ENCODE measurements around the gene JAM3.

JAM3 gene

DNA sequence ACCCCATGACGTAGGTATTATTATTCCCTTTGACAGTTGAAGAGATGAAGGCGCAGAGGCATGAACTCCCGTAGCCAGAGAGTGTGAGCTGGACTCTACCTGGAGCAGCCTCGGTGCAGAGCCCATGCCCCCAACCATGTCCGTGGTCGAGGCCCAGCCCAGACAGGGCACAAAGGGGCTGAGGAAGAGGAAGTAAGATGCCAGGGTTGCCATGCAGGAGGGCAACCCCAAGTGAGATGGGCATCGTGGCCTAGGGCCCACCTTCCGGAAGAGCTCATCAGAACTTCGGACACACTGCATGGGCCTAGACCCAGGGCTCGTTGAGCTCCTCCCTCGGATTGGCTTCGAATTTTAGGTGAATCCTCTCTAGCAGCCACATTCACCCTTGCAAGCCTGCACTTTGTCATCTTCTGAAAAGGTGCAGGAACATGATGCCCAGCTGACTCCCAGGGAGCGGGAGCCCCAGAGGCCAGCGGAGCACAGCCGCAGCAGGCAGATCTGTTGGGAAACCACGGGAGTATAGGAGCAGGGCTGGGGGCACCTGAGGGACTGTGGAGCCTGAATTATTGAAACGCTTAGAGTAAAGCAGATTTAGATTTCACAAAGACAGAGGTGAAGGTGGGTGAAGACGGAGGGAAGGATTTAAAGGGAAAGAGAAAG, 29.0 kb upstream of the JAM3 start:
- no peak for FAIRE-seq

- no peak for FAIRE-seq
Observed at GRCh38 chr11:134040386-134041302, 28.2 kb upstream of the JAM3 start.

- no peak for FAIRE-seq
Observed at GRCh38 chr11:134041349-134041748, 27.5 kb upstream of the JAM3 start.

- no peak for FAIRE-seq
Observed at GRCh38 chr11:134041791-134042696, 26.8 kb upstream of the JAM3 start.

- FAIRE-seq, result no peak
Observed at GRCh38 chr11:134043821-134044420, 25.0 kb upstream of the JAM3 start.

DNA sequence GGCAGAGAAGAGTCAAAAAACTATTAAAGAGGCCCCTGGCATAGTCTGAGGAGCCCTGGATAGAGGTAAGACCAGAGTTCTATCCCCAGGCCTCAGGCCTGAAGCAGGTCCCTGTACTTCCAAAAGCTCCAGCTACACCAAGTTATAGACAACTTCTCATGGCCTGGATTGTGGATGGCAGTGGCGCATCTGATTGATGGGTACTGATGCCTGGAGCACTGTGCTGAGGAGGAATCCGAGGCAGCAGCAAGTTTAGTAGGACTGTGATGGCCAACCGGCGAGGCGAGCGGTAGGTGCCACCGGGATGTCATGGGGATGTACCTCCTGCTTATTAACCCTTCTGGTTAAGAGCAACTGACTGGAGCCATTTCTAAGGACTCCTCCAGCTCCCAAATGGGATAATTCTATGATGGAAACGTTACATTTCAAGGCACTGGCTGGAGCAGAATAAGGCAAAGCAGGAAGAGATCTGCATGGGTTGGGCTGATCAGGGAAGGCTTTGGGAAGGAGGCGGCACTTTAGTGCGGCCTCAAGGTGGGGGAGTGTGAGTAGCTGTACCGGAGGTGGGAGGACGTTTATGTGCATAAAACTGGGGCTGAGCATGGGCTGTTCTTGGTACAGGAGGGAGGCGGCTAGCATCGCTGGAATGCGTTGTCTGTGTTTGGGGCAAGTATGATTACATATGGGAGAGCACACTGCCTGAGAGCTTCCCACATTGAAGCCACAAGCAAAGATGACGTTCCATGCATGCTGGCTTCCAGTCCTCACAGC, 24.2 kb upstream of the JAM3 start:
- no peak for FAIRE-seq

GRCh38 chr11:134045799-134046635, 22.9 kb upstream of the JAM3 start:
- no peak for FAIRE-seq

DNA sequence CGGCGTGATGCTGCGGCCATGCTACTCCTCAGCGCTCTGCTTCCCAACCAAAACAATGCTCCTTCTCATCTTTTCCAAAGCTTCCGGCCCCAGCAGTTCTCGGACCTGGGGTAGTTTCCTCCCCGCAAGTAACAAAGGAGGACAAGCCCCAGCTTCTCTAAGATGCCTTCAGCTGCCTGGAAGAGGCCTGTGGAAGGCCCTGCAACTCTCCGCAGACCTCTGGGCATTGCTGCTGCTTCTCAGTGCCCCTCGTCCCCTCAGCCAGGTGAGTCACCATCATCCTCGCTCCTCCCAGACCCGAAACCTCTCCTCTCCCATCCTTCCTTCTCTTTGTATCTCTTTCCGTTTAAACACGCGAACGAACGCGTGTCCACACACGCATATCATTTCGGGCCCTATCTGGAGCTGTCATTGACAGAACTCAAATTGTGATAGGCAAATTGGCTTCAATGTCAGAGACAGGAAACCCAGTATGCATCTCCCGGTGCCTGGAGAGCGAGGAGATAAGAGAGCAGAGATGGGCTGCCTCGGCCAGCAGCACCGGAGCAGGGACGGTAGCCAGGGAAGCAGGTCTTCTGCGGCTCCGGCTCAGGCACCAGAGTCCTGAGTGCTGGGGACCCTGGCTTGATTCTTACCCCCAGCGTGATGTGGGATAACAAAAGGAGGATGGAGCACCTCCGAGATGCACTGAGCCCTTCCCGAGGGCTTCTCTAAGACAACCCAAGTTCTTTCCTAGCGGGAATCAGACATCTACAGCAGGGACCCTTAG, 22.0 kb upstream of the JAM3 start:
- no peak for FAIRE-seq

DNA sequence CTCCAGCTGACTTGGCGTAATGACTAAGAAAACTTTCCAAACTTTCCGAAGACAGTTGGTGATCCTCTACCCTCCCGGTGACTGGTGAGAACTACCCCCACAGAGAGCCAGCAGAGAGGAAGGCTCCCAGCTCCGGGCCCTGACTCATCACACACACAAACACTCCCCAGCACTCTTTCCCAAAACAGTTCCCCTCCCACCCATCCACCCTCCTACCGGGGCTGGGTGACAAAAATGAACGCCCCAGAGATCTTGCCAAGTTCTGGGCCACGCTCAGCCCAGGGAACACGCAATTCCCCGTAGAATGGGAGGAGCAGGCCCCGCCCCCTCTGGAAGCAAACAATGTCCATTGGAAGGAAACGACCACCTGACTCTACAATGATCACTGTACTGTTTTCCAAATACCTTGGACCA, 21.3 kb upstream of the JAM3 start:
- no peak for FAIRE-seq

DNA sequence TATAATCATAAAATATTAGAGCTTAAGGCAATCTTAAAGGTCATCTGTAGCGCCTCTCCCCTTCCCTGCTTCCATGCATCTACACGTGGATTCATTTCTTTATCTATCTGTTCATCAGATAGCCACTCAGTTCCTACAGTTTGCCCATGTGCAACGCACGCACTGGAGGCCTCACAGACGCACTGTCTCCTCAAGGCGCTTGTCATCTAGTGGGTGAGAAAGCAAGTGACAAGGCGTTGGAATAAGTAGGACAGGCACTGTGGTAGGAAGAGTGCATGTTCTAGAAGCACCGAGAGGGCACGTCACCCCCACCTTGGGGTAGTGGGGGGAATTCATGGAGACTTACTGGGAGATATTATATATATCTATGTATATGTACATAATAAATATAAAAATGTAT, 20.8 kb upstream of the JAM3 start:
- FAIRE-seq, result no peak

DNA sequence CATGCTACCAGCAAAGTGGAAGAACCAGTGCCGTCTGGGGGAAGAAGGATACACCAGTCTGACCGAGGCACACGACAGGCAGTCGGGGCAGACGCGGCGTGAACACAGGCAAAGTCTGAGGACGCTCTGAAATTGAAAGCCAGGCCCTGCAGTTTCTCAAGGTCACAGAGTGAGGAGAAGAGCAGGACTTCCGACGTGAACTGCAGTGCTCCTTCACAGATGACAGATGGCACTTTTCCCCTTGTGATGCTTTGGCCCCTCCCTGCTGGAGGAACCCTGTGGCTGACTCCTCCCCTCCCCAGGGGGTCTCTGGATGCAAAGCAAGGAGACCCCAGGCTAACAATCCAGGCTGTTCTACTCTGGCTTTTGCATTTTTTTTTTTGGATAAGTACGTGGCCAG, 19.6 kb upstream of the JAM3 start:
- no peak for FAIRE-seq

DNA sequence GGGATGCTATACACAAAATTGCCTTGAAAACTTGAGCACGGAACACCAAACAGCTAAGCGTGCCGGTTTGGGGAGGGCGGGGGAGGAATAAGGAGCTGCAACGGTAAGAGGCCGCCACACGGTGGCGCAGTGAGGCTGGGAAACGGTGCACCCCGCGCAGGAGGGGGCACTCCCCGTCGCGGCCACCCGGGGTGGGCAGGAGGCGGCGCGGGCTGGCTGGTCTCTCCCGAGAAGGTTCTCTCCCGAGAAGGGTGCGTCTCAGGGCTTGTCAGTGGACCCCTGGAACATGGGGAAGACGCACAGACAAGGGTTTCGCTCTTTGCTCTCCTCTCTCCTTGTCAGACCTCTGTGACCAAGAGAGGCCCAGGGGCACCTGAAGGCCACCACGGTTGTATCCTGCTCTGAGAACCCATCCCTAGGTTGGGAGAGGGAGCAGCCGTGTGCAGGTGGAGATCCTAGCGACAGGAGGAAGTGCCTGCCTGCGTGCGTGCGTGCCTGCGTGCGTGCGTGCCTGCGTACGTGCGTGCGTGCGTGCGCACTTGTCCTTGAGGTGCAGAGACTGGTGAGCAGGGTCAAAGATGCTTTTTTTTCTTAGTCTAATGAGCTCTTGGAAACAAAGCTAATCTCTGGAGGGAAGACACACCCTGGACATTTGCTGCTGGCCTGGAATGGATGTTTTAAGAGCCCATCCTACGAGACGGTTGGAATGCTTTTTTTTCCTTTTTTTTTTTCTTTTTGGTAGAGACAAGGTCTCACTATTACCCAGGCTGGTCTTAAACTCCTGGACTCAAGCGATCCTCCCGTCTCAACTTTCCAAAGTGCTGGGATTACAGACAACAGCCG, 18.1 kb upstream of the JAM3 start:
- no peak for FAIRE-seq

DNA sequence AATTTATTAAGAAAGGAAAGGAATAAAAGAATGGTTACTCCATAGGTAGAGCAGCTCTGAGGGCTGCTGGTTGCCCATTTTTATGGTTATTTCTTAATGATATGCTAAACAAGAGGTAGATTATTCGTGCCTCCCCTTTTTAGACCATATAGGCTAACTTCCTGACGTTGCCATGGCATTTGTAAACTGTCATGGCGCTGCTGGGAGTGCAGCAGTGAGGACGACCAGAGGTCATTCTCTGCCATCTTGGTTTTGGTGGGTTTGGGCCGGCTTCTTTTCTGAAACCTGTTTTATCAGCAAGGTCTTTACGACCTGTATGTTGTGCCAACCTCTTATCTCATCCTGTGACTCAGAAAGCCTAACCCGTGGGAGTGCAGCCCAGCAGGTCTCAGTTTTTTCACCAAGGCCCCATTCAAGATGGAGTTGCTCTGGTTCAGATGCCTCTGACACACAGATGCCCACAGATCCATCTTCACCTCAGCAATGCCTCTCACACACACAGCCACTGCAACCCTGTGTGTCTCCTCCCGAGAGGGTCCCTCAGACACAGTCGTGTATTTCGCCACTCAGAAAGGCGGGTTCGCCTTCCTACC, 16.4 kb upstream of the JAM3 start:
- no peak for FAIRE-seq

- no peak for FAIRE-seq
Observed at GRCh38 chr11:134052988-134053945, 15.6 kb upstream of the JAM3 start.

- FAIRE-seq, result no peak
Observed at GRCh38 chr11:134055029-134055428, 13.8 kb upstream of the JAM3 start.

DNA sequence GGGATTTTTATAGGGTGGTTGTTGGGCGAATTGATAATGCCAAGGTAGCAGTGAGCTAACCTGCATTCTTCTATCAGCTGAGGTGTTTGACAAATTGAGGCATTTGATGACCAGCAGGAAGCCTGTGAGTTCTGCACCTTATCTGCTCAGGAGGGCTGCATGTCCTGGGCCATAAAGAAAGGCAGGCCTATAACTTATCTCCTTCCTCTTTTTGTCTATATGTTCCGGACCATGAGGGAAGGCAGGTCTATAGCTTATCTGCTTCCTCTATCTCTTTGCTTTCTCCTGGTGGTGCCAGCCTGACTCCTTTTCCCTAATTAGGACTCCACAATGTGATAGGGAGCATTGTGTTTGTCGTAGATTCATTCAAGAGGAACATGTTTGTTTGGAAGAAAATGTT, 8.6 kb upstream of the JAM3 start:
- no peak for FAIRE-seq
